ENCODE data around the gene ASB7. TPM values are rescaled to one million over a fixed set of nuclear protein-coding genes. Genes with fewer than 3 reads are reported as not detected.
A peak's percentile ranks its signal among the peaks of the same experiment; 100 is the strongest.

ASB7 gene
- total RNA-seq, 4 donors from 2014 or later: 13.8 to 24.8 (median 18.8) TPM

- H3K27ac ChIP-seq: peak overlapping the region in 3 of 4 donors; percentile 20 to 71 (median 51)
- no peak for DNase-seq
Measured at GRCh38 chr15:100693451-100693850, 91.1 kb downstream of the ASB7 start.

GRCh38 chr15:100694381-100695021, 92.1 kb downstream of the ASB7 start:
- no peak for DNase-seq

More at GRCh38 chr15:100693451-100693850, 91.1 kb downstream of the ASB7 start:
- no peaks in the 10 kb centered on the region for H3K9me3 ChIP-seq
- no peaks in the 10 kb centered on the region for H3K27me3 ChIP-seq
- no peaks in the 10 kb centered on the region for H3K36me3 ChIP-seq
- H3K4me1 ChIP-seq: no peaks in the 10 kb centered on the region
- TF ChIP-seq CTCF (IDR thresholded peaks at IDR 0.05) (no peak), POLR2A (IDR thresholded peaks at IDR 0.05) (no peak)
- H3K4me3 ChIP-seq: no peak overlapping the region

GRCh38 chr15:100695048-100695447, 92.7 kb downstream of the ASB7 start:
- Histone ChIP-seq H3K27ac (peak overlapping the region in 1 of 4 donors; percentile 71), H3K4me3 (no peak overlapping the region)

More at GRCh38 chr15:100694381-100695021, 92.1 kb downstream of the ASB7 start:
- H3K27me3 ChIP-seq: no peaks in the 10 kb centered on the region
- TF ChIP-seq POLR2A (IDR thresholded peaks at IDR 0.05) (no peak), CTCF (IDR thresholded peaks at IDR 0.05) (no peak)
- H3K9me3 ChIP-seq: no peaks in the 10 kb centered on the region
- peak overlapping the region in 3 of 4 donors; percentile 34 to 71 (median 51) for H3K27ac ChIP-seq
- no peaks in the 10 kb centered on the region for H3K36me3 ChIP-seq
- no peak overlapping the region for H3K4me3 ChIP-seq
- H3K4me1 ChIP-seq: no peaks in the 10 kb centered on the region

GRCh38 chr15:100696452-100696851, 94.1 kb downstream of the ASB7 start:
- no peak for DNase-seq
- Histone ChIP-seq H3K36me3 (no peaks in the 10 kb centered on the region), H3K27me3 (no peaks in the 10 kb centered on the region), H3K4me3 (no peak overlapping the region), H3K4me1 (no peaks in the 10 kb centered on the region), H3K9me3 (no peaks in the 10 kb centered on the region), H3K27ac (peak overlapping the region in 1 of 4 donors; percentile 71)
- TF ChIP-seq POLR2A (IDR thresholded peaks at IDR 0.05) (no peak), CTCF (IDR thresholded peaks at IDR 0.05) (no peak)

More at GRCh38 chr15:100695048-100695447, 92.7 kb downstream of the ASB7 start:
- Histone ChIP-seq H3K36me3 (no peaks in the 10 kb centered on the region), H3K4me1 (no peaks in the 10 kb centered on the region), H3K9me3 (no peaks in the 10 kb centered on the region), H3K27me3 (no peaks in the 10 kb centered on the region)
- TF ChIP-seq POLR2A (IDR thresholded peaks at IDR 0.05) (no peak), CTCF (IDR thresholded peaks at IDR 0.05) (no peak)
- no peak for DNase-seq

Small RNA genes lying within 50 kb of the gene (small RNA-seq; reads per million reads assigned to genes)
- 0 reads per million in 2 donors for gene RF00019
- 0 reads per million in 2 donors for gene RNU6-181P

Other genes starting within 250 kb of the ASB7 start
- not detected for gene CERS3, start 73.6 kb upstream of the ASB7 start, total RNA-seq
- 10 to 100 TPM; 12.2 to 32.2 (median 21.5) TPM for gene LINS1, start 405 bp upstream of the ASB7 start, total RNA-seq

All from Peyer's patch (tissue), 4 donors.